Measurements from ENCODE around the gene TEN1.

DNA sequence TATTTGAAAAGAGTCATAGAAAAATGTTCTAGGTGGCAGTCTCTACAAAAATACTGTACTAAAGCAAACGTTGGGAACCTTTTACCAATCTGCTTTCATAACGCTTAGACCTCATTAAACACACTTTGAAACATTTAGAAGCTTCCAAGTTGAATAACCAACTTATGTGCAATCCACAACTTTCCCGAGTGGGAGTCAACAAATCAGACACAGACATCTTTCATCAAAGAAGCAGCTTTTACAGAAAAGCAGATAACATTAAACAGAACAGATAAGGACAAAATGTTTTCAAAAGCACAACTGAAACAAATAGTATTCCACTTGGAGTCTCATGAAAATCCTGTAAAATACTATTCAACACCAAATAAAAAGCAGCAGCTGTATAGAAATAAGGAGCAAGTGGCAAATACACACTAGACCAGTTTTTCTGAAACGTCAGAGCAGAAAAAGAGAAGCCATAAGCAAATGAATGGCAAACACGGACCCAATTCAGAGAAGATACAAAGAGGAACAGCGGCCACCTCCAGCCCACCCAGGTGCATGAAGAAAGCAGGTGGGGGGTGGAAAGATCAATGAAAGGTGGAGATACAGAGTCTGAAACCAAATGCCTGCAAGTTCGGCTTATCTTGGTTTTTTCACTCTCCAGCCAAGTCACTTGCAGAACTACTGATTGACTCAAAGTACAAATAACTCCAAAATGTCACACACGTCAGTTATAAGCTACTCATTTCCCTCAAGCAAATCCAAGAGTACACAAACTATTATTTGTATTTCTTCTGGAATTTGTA is 19.8 kb upstream of the TEN1 start:
- TF ChIP-seq, protein P1, sequence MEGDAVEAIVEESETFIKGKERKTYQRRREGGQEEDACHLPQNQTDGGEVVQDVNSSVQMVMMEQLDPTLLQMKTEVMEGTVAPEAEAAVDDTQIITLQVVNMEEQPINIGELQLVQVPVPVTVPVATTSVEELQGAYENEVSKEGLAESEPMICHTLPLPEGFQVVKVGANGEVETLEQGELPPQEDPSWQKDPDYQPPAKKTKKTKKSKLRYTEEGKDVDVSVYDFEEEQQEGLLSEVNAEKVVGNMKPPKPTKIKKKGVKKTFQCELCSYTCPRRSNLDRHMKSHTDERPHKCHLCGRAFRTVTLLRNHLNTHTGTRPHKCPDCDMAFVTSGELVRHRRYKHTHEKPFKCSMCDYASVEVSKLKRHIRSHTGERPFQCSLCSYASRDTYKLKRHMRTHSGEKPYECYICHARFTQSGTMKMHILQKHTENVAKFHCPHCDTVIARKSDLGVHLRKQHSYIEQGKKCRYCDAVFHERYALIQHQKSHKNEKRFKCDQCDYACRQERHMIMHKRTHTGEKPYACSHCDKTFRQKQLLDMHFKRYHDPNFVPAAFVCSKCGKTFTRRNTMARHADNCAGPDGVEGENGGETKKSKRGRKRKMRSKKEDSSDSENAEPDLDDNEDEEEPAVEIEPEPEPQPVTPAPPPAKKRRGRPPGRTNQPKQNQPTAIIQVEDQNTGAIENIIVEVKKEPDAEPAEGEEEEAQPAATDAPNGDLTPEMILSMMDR (conservative IDR thresholded peaks at IDR 0.05 in 1 of 2, IDR thresholded peaks at IDR 0.05 in 1 of 2; ENCODE audit: extremely low read depth in 1 of 2, insufficient read depth in 1 of 2, low read depth in 1 of 2, low read length in 2 of 2) = no peak
- TF ChIP-seq EZH2 (IDR thresholded peaks at IDR 0.05; ENCODE audit: borderline replicate concordance, low read length) = no peak

All from mammary epithelial cell (primary cell).